ENCODE measurements around the gene CLK4.

The CLK4 gene

GRCh38 chr5:178583279-178583678 lies 43.6 kb downstream of the CLK4 start:
- no peak overlapping the region for H3K4me3 ChIP-seq (ENCODE audit: low read depth in 1 of 2, low read length in 2 of 2)
- H3K36me3 ChIP-seq (ENCODE audit: insufficient read depth, low read length): no peaks in the 10 kb centered on the region
- peaks cover 0 to 10% of the 10 kb centered on the region in 2 donors for H3K27me3 ChIP-seq (ENCODE audit: control insufficient read depth in 1 of 2, insufficient read depth in 2 of 2, low read length in 2 of 2)
- no peak overlapping the region for H3K27ac ChIP-seq (ENCODE audit: low read depth, low read length)
- H3K4me1 ChIP-seq (ENCODE audit: insufficient read depth, low read length): no peaks in the 10 kb centered on the region
- no peak overlapping the region for H3K9ac ChIP-seq (ENCODE audit: low read length)
- H3K9me3 ChIP-seq (ENCODE audit: low read length): no peaks in the 10 kb centered on the region

DNA sequence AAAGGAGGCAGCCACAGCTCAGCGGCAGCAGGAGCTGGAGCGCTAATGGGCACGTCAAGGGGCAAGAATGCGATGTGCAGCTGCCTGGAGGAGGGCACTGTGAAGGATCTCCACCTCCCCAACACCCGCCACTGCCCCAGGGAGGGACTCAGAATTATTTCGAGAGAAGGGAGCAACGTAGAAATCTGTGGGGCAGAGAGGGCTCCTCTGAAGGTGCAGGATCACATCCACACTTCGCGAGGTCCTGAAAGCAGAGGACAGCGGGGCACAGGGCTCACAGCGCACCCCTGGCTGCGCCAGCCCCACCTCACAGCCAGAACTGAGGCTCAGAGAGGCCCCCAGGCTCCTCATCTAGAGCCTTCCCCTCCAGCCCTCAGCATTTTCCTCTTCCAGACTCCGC lies 44.6 kb downstream of the CLK4 start:
- H3K36me3 ChIP-seq (ENCODE audit: insufficient read depth, low read length): no peaks in the 10 kb centered on the region
- no peak overlapping the region for H3K27ac ChIP-seq (ENCODE audit: low read depth, low read length)
- H3K9ac ChIP-seq (ENCODE audit: low read length): no peak overlapping the region
- peaks cover 0 to 12% of the 10 kb centered on the region in 2 donors for H3K27me3 ChIP-seq (ENCODE audit: control insufficient read depth in 1 of 2, insufficient read depth in 2 of 2, low read length in 2 of 2)
- H3K4me3 ChIP-seq (ENCODE audit: low read depth in 1 of 2, low read length in 2 of 2): no peak overlapping the region
- no peaks in the 10 kb centered on the region for H3K9me3 ChIP-seq (ENCODE audit: low read length)
- H3K4me1 ChIP-seq (ENCODE audit: insufficient read depth, low read length): no peaks in the 10 kb centered on the region

DNA sequence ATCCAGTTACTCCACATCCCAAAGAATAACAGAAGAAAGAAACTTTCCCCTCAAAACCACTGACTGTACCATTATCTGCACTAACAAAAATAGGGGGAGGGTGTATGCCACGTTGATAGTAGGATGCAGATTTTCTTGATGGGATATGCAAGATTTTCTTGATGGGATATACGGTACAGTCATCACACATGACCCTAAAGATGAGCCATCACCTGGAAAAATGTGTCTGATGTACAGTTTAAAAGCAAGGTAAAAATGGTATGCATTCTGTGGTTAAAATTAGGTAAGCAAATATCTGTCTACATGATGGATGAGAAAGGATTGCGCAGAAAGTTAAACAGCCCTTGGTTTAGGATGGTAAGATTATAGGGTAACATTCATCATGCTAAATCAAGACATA lies 45.2 kb downstream of the CLK4 start:
- no peaks in the 10 kb centered on the region for H3K36me3 ChIP-seq (ENCODE audit: insufficient read depth, low read length)
- no peaks in the 10 kb centered on the region for H3K9me3 ChIP-seq (ENCODE audit: low read length)
- no peak overlapping the region for H3K4me3 ChIP-seq (ENCODE audit: low read depth in 1 of 2, low read length in 2 of 2)
- H3K27ac ChIP-seq (ENCODE audit: low read depth, low read length): no peak overlapping the region
- H3K4me1 ChIP-seq (ENCODE audit: insufficient read depth, low read length): no peaks in the 10 kb centered on the region
- no peak overlapping the region for H3K9ac ChIP-seq (ENCODE audit: low read length)
- peaks cover 0 to 19% of the 10 kb centered on the region in 2 donors for H3K27me3 ChIP-seq (ENCODE audit: control insufficient read depth in 1 of 2, insufficient read depth in 2 of 2, low read length in 2 of 2)

DNA sequence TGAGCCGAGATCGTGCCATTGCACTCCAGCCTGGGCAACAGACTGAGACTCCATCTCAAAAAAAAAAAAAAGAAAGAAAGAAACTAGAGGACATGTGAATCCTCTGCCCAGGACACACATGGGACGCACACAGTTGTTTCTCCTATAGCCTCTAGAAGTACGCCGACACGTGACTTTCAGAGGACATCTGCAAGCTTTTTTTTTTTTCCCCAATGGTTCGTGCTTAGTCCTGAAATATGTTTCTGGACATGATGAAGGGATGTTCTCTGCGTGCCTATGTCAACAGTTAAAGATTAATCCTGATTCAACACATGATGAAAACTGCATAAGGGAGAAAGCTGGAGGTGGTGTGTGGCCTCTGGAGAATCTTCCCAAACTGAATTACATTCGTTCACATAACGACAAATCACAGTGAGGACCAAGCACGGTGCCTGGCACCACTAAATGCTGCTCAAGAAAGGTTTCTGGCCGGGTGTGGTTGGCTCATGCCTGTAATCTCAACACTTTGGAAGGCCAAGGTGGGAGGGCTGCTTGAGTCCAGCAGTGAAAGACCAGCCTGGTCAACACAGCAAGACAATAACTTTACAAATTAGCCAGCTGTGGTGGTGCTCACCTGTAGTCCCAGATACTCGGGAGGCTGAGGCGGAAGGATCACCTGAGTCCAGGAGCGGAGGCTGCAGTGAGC lies 46.4 kb downstream of the CLK4 start:
- Histone ChIP-seq H3K4me1 (ENCODE audit: insufficient read depth, low read length) (no peaks in the 10 kb centered on the region), H3K36me3 (ENCODE audit: insufficient read depth, low read length) (no peaks in the 10 kb centered on the region), H3K9ac (ENCODE audit: low read length) (no peak overlapping the region)

DNA sequence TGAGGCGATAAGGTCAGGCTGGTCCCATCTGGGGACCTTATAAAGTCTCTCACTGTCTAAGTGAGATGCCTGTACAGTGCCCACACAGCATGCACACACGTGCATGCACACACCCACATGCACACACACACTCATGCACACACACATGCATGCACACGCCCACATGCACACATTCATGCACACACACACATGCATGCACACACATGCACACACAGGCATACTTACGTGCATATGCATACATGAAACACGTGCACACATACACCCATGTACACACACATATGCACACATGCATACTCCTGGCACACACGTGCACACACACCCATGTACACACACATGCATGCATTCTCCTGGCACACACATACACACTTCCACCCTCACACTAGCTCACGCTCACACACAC lies 48.9 kb downstream of the CLK4 start:
- Histone ChIP-seq H3K4me3 (ENCODE audit: low read depth in 1 of 2, low read length in 2 of 2) (no peak overlapping the region), H3K36me3 (ENCODE audit: insufficient read depth, low read length) (no peaks in the 10 kb centered on the region), H3K27ac (ENCODE audit: low read depth, low read length) (no peak overlapping the region), H3K27me3 (ENCODE audit: control insufficient read depth in 1 of 2, insufficient read depth in 2 of 2, low read length in 2 of 2) (peaks cover 0 to 9% of the 10 kb centered on the region in 2 donors), H3K9ac (ENCODE audit: low read length) (no peak overlapping the region), H3K4me1 (ENCODE audit: insufficient read depth, low read length) (no peaks in the 10 kb centered on the region), H3K9me3 (ENCODE audit: low read length) (no peaks in the 10 kb centered on the region)

More for the DNA sequence above, 46.4 kb downstream of the CLK4 start:
- H3K9me3 ChIP-seq (ENCODE audit: low read length): no peaks in the 10 kb centered on the region
- H3K27ac ChIP-seq (ENCODE audit: low read depth, low read length): no peak overlapping the region
- peaks cover 0 to 12% of the 10 kb centered on the region in 2 donors for H3K27me3 ChIP-seq (ENCODE audit: control insufficient read depth in 1 of 2, insufficient read depth in 2 of 2, low read length in 2 of 2)
- H3K4me3 ChIP-seq (ENCODE audit: low read depth in 1 of 2, low read length in 2 of 2): no peak overlapping the region

- no peak overlapping the region for H3K9ac ChIP-seq (ENCODE audit: low read length)
- no peaks in the 10 kb centered on the region for H3K4me1 ChIP-seq (ENCODE audit: insufficient read depth, low read length)
- H3K27ac ChIP-seq (ENCODE audit: low read depth, low read length): no peak overlapping the region
- no peaks in the 10 kb centered on the region for H3K36me3 ChIP-seq (ENCODE audit: insufficient read depth, low read length)
- peaks cover 0 to 9% of the 10 kb centered on the region in 2 donors for H3K27me3 ChIP-seq (ENCODE audit: control insufficient read depth in 1 of 2, insufficient read depth in 2 of 2, low read length in 2 of 2)
- H3K9me3 ChIP-seq (ENCODE audit: low read length): no peaks in the 10 kb centered on the region
- H3K4me3 ChIP-seq (ENCODE audit: low read depth in 1 of 2, low read length in 2 of 2): no peak overlapping the region
Observed at GRCh38 chr5:178577376-178577839, 49.4 kb downstream of the CLK4 start.

DNA sequence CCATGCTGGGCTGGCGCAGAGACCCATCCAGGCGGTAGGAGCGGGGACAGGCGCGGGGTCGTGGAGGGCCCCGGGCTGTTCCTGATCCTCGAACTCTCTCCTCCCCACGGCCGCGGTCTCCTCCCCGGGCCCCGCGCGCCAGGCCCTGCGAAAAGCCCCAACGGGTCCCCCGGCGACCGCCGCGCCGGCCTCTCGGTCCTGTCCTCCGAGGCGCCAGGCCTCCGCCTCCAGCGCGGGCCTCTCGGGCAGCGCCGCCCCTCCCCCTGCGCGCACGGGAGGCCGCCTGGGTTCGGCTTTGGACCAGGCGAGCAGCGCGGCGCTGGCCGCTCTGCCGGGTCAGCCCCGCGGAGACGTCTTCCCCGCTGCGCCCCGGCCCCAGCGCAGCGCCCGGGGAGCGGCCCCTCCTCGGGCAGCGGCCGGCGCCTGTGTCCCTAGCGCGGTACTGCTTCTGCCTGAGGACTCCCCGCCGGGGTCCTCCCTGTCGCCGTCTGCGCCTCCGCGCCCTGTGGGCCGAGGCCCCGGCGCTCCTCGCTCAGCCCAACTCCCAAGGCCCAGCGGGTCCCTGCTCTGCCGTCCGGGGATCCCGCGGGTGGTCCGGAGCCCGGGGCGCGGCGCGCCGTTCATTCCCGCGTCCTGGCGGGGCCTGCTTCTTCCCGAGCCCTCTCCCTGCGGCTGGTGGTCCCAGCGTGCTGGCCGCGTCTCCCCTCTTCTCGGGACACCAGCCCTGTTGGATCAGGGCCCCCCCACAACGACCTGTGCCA lies 50.1 kb downstream of the CLK4 start:
- H3K27me3 ChIP-seq (ENCODE audit: control insufficient read depth in 1 of 2, insufficient read depth in 2 of 2, low read length in 2 of 2): peaks cover 0 to 9% of the 10 kb centered on the region in 2 donors
- H3K27ac ChIP-seq (ENCODE audit: low read depth, low read length): no peak overlapping the region

GRCh38 chr5:178573216-178573615 lies 53.6 kb downstream of the CLK4 start:
- Histone ChIP-seq H3K27ac (ENCODE audit: low read depth, low read length) (no peak overlapping the region), H3K9me3 (ENCODE audit: low read length) (no peaks in the 10 kb centered on the region), H3K27me3 (ENCODE audit: control insufficient read depth in 1 of 2, insufficient read depth in 2 of 2, low read length in 2 of 2) (peaks cover 0 to 9% of the 10 kb centered on the region in 2 donors), H3K4me3 (ENCODE audit: low read depth in 1 of 2, low read length in 2 of 2) (no peak overlapping the region), H3K4me1 (ENCODE audit: insufficient read depth, low read length) (no peaks in the 10 kb centered on the region), H3K9ac (ENCODE audit: low read length) (no peak overlapping the region), H3K36me3 (ENCODE audit: insufficient read depth, low read length) (no peaks in the 10 kb centered on the region)

More for the DNA sequence above, 50.1 kb downstream of the CLK4 start:
- H3K9ac ChIP-seq (ENCODE audit: low read length): no peak overlapping the region
- no peak overlapping the region for H3K4me3 ChIP-seq (ENCODE audit: low read depth in 1 of 2, low read length in 2 of 2)
- H3K36me3 ChIP-seq (ENCODE audit: insufficient read depth, low read length): no peaks in the 10 kb centered on the region
- no peaks in the 10 kb centered on the region for H3K4me1 ChIP-seq (ENCODE audit: insufficient read depth, low read length)
- H3K9me3 ChIP-seq (ENCODE audit: low read length): no peaks in the 10 kb centered on the region

GRCh38 chr5:178572617-178573016 lies 54.2 kb downstream of the CLK4 start:
- Histone ChIP-seq H3K9me3 (ENCODE audit: low read length) (no peaks in the 10 kb centered on the region), H3K36me3 (ENCODE audit: insufficient read depth, low read length) (no peaks in the 10 kb centered on the region), H3K27ac (ENCODE audit: low read depth, low read length) (no peak overlapping the region), H3K4me3 (ENCODE audit: low read depth in 1 of 2, low read length in 2 of 2) (no peak overlapping the region), H3K9ac (ENCODE audit: low read length) (no peak overlapping the region), H3K4me1 (ENCODE audit: insufficient read depth, low read length) (no peaks in the 10 kb centered on the region), H3K27me3 (ENCODE audit: control insufficient read depth in 1 of 2, insufficient read depth in 2 of 2, low read length in 2 of 2) (peaks cover 0 to 9% of the 10 kb centered on the region in 2 donors)

GRCh38 chr5:178569485-178569884 lies 57.4 kb downstream of the CLK4 start:
- no peaks in the 10 kb centered on the region for H3K36me3 ChIP-seq (ENCODE audit: insufficient read depth, low read length)
- no peaks in the 10 kb centered on the region for H3K27me3 ChIP-seq (ENCODE audit: control insufficient read depth in 1 of 2, insufficient read depth in 2 of 2, low read length in 2 of 2)
- no peak overlapping the region for H3K4me3 ChIP-seq (ENCODE audit: low read depth in 1 of 2, low read length in 2 of 2)
- H3K9me3 ChIP-seq (ENCODE audit: low read length): no peaks in the 10 kb centered on the region
- no peak overlapping the region for H3K27ac ChIP-seq (ENCODE audit: low read depth, low read length)
- no peak overlapping the region for H3K9ac ChIP-seq (ENCODE audit: low read length)
- H3K4me1 ChIP-seq (ENCODE audit: insufficient read depth, low read length): no peaks in the 10 kb centered on the region

DNA sequence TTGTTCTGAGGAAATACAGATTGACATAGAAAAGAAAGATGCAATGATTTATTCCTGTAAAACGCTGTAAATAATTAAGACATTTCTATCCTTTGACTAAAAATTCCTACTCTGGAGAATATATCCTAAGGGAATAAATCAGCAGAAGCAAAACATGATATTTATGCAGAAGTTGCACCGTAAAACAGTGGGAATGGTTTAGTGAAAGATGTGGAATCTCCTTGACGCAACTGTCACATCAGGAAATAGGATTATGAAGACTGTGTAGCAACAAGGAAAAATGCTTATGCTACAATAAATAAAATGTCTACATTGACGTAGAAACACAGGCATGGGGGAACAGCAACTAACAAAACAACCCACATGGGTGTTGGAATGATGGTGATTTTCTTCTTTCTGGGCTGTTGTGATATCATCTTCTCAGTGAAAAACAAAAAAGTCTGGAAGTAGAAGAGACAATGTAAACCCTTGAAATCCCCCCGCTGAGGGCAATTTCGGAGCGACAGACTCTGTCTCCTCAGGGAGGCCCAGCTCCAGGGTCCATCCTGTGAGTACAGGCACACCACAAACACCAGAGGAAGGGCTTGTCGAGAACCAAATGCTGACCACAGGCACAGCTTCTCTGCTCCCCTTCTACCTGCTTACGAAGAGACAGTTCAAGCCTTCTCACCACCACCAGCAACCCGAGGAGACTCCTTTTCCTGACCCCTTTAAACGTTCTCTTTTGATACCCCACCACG lies 61.9 kb downstream of the CLK4 start:
- Histone ChIP-seq H3K27me3 (ENCODE audit: control insufficient read depth in 1 of 2, insufficient read depth in 2 of 2, low read length in 2 of 2) (no peaks in the 10 kb centered on the region), H3K4me3 (ENCODE audit: low read depth in 1 of 2, low read length in 2 of 2) (no peak overlapping the region), H3K9ac (ENCODE audit: low read length) (no peak overlapping the region), H3K9me3 (ENCODE audit: low read length) (no peaks in the 10 kb centered on the region), H3K4me1 (ENCODE audit: insufficient read depth, low read length) (no peaks in the 10 kb centered on the region), H3K36me3 (ENCODE audit: insufficient read depth, low read length) (no peaks in the 10 kb centered on the region), H3K27ac (ENCODE audit: low read depth, low read length) (no peak overlapping the region)

All from muscle layer of colon (tissue), 2 donors.